Neuronal stem cell (in vitro differentiated cells): ENCODE data around the gene HADHB.

ENCODE experiments used
- DNase-seq: peaks from one replicate; pipeline ENCODE4 v3.0.0-alpha.2; 2013; ENCODE audit warnings: low spot score
- H2AFZ ChIP-seq: one replicate; pipeline ENCODE4 v1.6.1; 2013; ENCODE audit warnings: mild to moderate bottlenecking, low read length, inconsistent platforms
- H2AK5ac ChIP-seq: 2 replicates; pipeline ENCODE4 v1.6.1; 2013; ENCODE audit warnings: low read depth, mild to moderate bottlenecking, inconsistent platforms, low read length, moderate library complexity, mixed read lengths
- H2BK120ac ChIP-seq: 2 replicates; pipeline ENCODE4 v1.6.1; 2013; ENCODE audit warnings: low read depth, mild to moderate bottlenecking, inconsistent platforms, low read length, moderate library complexity, mixed read lengths
- H2BK12ac ChIP-seq: one replicate; pipeline ENCODE4 v1.6.1; 2013; ENCODE audit warnings: low read length, inconsistent platforms
- H2BK15ac ChIP-seq: 2 replicates; pipeline ENCODE4 v1.6.1; 2013; ENCODE audit warnings: mild to moderate bottlenecking, low read length, inconsistent platforms, mixed read lengths
- H2BK5ac ChIP-seq: one replicate; pipeline ENCODE4 v1.6.1; 2013; ENCODE audit warnings: inconsistent platforms, mild to moderate bottlenecking, low read length, moderate library complexity
- H3K14ac ChIP-seq: one replicate; pipeline ENCODE4 v1.6.1; 2013; ENCODE audit warnings: low read length, inconsistent platforms
- H3K18ac ChIP-seq: 2 replicates; pipeline ENCODE4 v1.6.1; 2013; ENCODE audit warnings: low read length, inconsistent platforms
- H3K23ac ChIP-seq: 2 replicates; pipeline ENCODE4 v1.6.1; 2013; ENCODE audit warnings: low read depth, mild to moderate bottlenecking, mixed read lengths, low read length, inconsistent platforms; ENCODE audit not compliant: poor library complexity
- H3K27ac ChIP-seq: replicated peaks from 3 replicates; pipeline ENCODE4 v1.5.1; 2013; ENCODE audit warnings: low read length, inconsistent platforms
- H3K27me3 ChIP-seq, 3 experiments: 2 replicates each; pipeline ENCODE4 v1.6.1; 2013; ENCODE audit warnings: low read length in 3 of 3, mild to moderate bottlenecking in 2 of 3, inconsistent platforms in 1 of 3, low read depth in 1 of 3, mixed read lengths in 1 of 3, moderate library complexity in 1 of 3; ENCODE audit not compliant: control insufficient read depth in 3 of 3, insufficient read depth in 3 of 3
- H3K36me3 ChIP-seq, 2 donors: replicated peaks in 1 of 2; 2 replicates each; pipeline ENCODE4 v1.6.1; 2013; ENCODE audit warnings: low read length in 2 of 2; ENCODE audit not compliant: control insufficient read depth in 2 of 2, insufficient read depth in 2 of 2
- H3K4ac ChIP-seq: 2 replicates; pipeline ENCODE4 v1.6.1; 2013; ENCODE audit warnings: inconsistent platforms, mild to moderate bottlenecking, low read length, moderate library complexity
- H3K4me1 ChIP-seq, 2 donors: 1 replicate in 1 of 2; 2 replicates in 1 of 2; pipeline ENCODE4 v1.6.1; 2013; ENCODE audit warnings: low read length in 2 of 2, low read depth in 1 of 2; ENCODE audit not compliant: control insufficient read depth in 2 of 2, insufficient read depth in 1 of 2
- H3K4me2 ChIP-seq: one replicate; pipeline ENCODE4 v1.6.1; 2013; ENCODE audit warnings: mild to moderate bottlenecking, low read length, inconsistent platforms; ENCODE audit not compliant: insufficient read depth, poor library complexity, severe bottlenecking
- H3K4me3 ChIP-seq, 2 donors: 2 replicates each; pipeline ENCODE4 v1.5.1; 2013; ENCODE audit warnings: low read length in 2 of 2, mild to moderate bottlenecking in 2 of 2, inconsistent platforms in 1 of 2, moderate library complexity in 1 of 2
- H3K79me1 ChIP-seq: one replicate; pipeline ENCODE4 v1.6.1; 2013; ENCODE audit warnings: low read depth, mild to moderate bottlenecking, inconsistent platforms, low read length, moderate library complexity
- H3K9ac ChIP-seq: one replicate; pipeline ENCODE4 v1.6.1; 2013; ENCODE audit warnings: mild to moderate bottlenecking, low read depth, low read length, inconsistent platforms; ENCODE audit not compliant: poor library complexity
- H3K9me3 ChIP-seq, 2 donors: replicated peaks in 1 of 2; 2 replicates each; pipeline versions ENCODE3 to v1.6.1; 2013; ENCODE audit warnings: low read length in 2 of 2, mild to moderate bottlenecking in 2 of 2, inconsistent platforms in 1 of 2, low read depth in 1 of 2, mixed read lengths in 1 of 2, moderate library complexity in 1 of 2; ENCODE audit not compliant: control insufficient read depth in 2 of 2, insufficient read depth in 1 of 2
- H4K8ac ChIP-seq: one replicate; pipeline ENCODE4 v1.6.1; 2013; ENCODE audit warnings: low read depth, mild to moderate bottlenecking, inconsistent platforms, low read length, moderate library complexity
- H4K91ac ChIP-seq: one replicate; pipeline ENCODE4 v1.6.1; 2013; ENCODE audit warnings: low read length, low read depth, mild to moderate bottlenecking, inconsistent platforms; ENCODE audit not compliant: poor library complexity
- WGBS, 2 donors: extraction: QIAGEN DNeasy Blood & Tissue Kit; methylation state at CpG; one replicate each; pipeline ENCODE4 v1.1.7; 2013; ENCODE audit warnings: missing lambda C conversion rate in 2 of 2, mixed read lengths in 1 of 2; ENCODE audit not compliant: insufficient read length in 2 of 2, insufficient replicate concordance in 1 of 2; ENCODE audit errors: extremely low coverage in 2 of 2; 5-methylcytosine and 5-hydroxymethylcytosine counted together

The HADHB gene

DNA sequence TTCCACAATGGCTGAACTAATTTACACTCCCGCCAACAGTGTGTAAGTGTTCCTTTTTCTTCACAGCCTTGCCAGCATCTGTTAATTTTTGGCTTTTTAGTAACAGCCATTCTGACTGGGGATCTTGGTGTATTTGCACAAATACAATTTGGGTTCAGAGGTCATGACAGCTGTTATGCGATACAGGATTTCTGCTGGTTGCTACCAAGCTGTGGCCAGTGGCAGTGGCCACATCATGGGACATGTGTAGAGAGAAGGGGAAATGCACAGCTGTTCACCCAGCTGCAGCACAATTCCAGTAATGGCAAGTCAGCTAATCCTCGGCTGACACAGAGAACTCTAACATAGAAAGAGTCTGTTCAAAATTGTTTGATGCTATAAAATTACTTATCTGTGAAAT lies 80.2 kb downstream of the HADHB start:
- Histone ChIP-seq H2AK5ac (no peak overlapping the region), H3K4ac (no peak overlapping the region), H3K4me3 (no peak overlapping the region), H2BK12ac (no peak overlapping the region), H3K23ac (no peak overlapping the region), H3K9me3 (no peaks in the 10 kb centered on the region), H3K4me1 (no peaks in the 10 kb centered on the region), H3K18ac (no peak overlapping the region), H3K4me2 (no peak overlapping the region), H3K14ac (no peak overlapping the region), H2BK120ac (no peak overlapping the region), H3K79me1 (no peaks in the 10 kb centered on the region), H2AFZ (no peak overlapping the region), H2BK5ac (no peak overlapping the region), H3K36me3 (no peaks in the 10 kb centered on the region), H2BK15ac (no peak overlapping the region), H3K27ac (no peak overlapping the region), H4K91ac (no peak overlapping the region), H3K9ac (no peak overlapping the region), H3K27me3 (no peaks in the 10 kb centered on the region), H4K8ac (no peak overlapping the region)
- DNase-seq: no peak
- WGBS, 2 donors: no CpG with 5 or more reads among the region's 3 CpGs

- no peak overlapping the region for H3K9ac ChIP-seq
- DNase-seq: no peak
- no peaks in the 10 kb centered on the region for H3K9me3 ChIP-seq
- no peaks in the 10 kb centered on the region for H3K27me3 ChIP-seq
- no peak overlapping the region for H2BK15ac ChIP-seq
- H3K4me3 ChIP-seq: no peak overlapping the region
- no peak overlapping the region for H4K8ac ChIP-seq
- H3K4me1 ChIP-seq: peaks cover 0 to 3% of the 10 kb centered on the region in 2 donors
- no CpG with 5 or more reads among the region's 4 CpGs for WGBS, 2 donors
- H3K18ac ChIP-seq: no peak overlapping the region
- H3K4ac ChIP-seq: no peak overlapping the region
- H3K23ac ChIP-seq: no peak overlapping the region
- H3K27ac ChIP-seq: no peak overlapping the region
- no peaks in the 10 kb centered on the region for H3K79me1 ChIP-seq
- no peak overlapping the region for H2AK5ac ChIP-seq
- H2BK5ac ChIP-seq: no peak overlapping the region
- no peak overlapping the region for H4K91ac ChIP-seq
- H3K4me2 ChIP-seq: no peak overlapping the region
- H2BK120ac ChIP-seq: no peak overlapping the region
- H3K14ac ChIP-seq: no peak overlapping the region
- no peak overlapping the region for H2AFZ ChIP-seq
- H3K36me3 ChIP-seq: no peaks in the 10 kb centered on the region
- H2BK12ac ChIP-seq: no peak overlapping the region
These were observed 81.1 kb downstream of the HADHB start for GRCh38 chr2:26325851-26326250.

- no peak overlapping the region for H4K8ac ChIP-seq
- no peak overlapping the region for H2AK5ac ChIP-seq
- no peak overlapping the region for H2AFZ ChIP-seq
- no peak overlapping the region for H2BK5ac ChIP-seq
- H2BK120ac ChIP-seq: no peak overlapping the region
- peaks cover 0 to 3% of the 10 kb centered on the region in 2 donors for H3K4me1 ChIP-seq
- no peak overlapping the region for H2BK12ac ChIP-seq
- H3K79me1 ChIP-seq: no peaks in the 10 kb centered on the region
- no peak overlapping the region for H3K9ac ChIP-seq
- H3K23ac ChIP-seq: no peak overlapping the region
- H3K27ac ChIP-seq: no peak overlapping the region
- no peak overlapping the region for H3K4me3 ChIP-seq
- no peak for DNase-seq
- no peaks in the 10 kb centered on the region for H3K27me3 ChIP-seq
- no CpG with 5 or more reads among the region's 1 CpG for WGBS, 2 donors
- H3K4ac ChIP-seq: no peak overlapping the region
- no peak overlapping the region for H3K4me2 ChIP-seq
- H2BK15ac ChIP-seq: no peak overlapping the region
- H3K9me3 ChIP-seq: no peaks in the 10 kb centered on the region
- no peak overlapping the region for H4K91ac ChIP-seq
- H3K14ac ChIP-seq: no peak overlapping the region
- H3K36me3 ChIP-seq: no peaks in the 10 kb centered on the region
- no peak overlapping the region for H3K18ac ChIP-seq
These were observed 81.8 kb downstream of the HADHB start for GRCh38 chr2:26326514-26326913.

DNA sequence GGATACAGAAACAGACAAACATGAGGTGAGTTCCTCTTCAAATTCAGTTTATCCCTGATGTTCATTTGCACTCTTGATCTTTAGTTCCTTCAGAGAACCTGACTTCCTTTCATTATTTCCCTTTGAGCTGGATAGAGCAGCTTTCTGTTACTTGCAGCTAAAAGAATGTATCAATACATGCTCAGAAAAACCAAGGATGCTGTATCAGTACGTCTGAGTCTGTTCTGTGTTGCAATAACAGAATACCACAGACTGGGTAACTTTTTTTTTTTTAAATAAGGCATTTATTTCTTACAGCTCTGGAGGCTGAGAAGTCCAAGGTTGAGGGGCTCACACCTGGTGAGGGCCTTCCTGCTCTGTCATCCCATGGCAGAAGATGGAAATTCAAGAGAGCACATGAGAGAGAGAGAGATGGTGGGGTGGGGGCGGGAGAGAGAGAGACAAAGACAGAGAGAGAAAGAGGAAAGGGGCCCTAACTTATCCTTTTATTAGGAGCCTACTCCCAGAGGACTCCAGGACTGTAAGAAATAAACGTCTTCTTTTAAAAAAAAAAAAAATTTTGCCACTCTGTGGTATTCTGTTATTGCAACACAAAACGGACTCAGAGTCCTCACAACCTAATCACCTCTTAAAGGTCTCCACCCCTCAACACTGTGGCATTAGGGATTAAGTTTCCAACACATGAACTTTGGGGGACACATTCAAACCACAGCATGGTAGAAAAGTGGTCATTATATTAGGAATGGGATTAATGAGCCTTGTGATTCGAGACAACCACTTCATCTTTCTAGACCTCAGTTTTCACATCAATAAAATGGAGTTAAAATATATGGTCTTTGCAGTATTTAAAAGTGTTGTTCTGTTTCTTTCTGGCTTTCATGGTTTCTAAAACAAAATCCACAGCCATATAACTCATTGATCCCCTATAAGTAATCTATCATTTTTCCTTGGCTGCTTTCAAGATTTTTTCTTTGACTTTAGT lies 82.8 kb downstream of the HADHB start:
- H4K8ac ChIP-seq: no peak overlapping the region
- DNase-seq: no peak
- no peaks in the 10 kb centered on the region for H3K27me3 ChIP-seq
- H3K4me3 ChIP-seq: no peak overlapping the region
- no peaks in the 10 kb centered on the region for H3K9me3 ChIP-seq
- no peak overlapping the region for H3K4me2 ChIP-seq
- no peak overlapping the region for H3K18ac ChIP-seq
- H4K91ac ChIP-seq: no peak overlapping the region
- H2BK5ac ChIP-seq: no peak overlapping the region
- H2BK12ac ChIP-seq: no peak overlapping the region
- no peak overlapping the region for H3K9ac ChIP-seq
- no peak overlapping the region for H3K23ac ChIP-seq
- H3K14ac ChIP-seq: no peak overlapping the region
- H3K79me1 ChIP-seq: no peaks in the 10 kb centered on the region
- no CpG with 5 or more reads among the region's 5 CpGs for WGBS, 2 donors
- H3K4me1 ChIP-seq: peaks cover 0 to 3% of the 10 kb centered on the region in 2 donors
- no peak overlapping the region for H2BK120ac ChIP-seq
- H3K36me3 ChIP-seq: no peaks in the 10 kb centered on the region
- no peak overlapping the region for H2BK15ac ChIP-seq
- H3K4ac ChIP-seq: no peak overlapping the region
- H2AK5ac ChIP-seq: no peak overlapping the region
- no peak overlapping the region for H3K27ac ChIP-seq
- no peak overlapping the region for H2AFZ ChIP-seq
